CD1c-positive myeloid dendritic cell (primary cell): ENCODE measurements around the gene DNMT3A.

Source experiments
- DNase-seq: peaks from one replicate; pipeline ENCODE4 v3.0.0-alpha.2; 2016; ENCODE audit errors: extremely low spot score

DNMT3A gene

DNA sequence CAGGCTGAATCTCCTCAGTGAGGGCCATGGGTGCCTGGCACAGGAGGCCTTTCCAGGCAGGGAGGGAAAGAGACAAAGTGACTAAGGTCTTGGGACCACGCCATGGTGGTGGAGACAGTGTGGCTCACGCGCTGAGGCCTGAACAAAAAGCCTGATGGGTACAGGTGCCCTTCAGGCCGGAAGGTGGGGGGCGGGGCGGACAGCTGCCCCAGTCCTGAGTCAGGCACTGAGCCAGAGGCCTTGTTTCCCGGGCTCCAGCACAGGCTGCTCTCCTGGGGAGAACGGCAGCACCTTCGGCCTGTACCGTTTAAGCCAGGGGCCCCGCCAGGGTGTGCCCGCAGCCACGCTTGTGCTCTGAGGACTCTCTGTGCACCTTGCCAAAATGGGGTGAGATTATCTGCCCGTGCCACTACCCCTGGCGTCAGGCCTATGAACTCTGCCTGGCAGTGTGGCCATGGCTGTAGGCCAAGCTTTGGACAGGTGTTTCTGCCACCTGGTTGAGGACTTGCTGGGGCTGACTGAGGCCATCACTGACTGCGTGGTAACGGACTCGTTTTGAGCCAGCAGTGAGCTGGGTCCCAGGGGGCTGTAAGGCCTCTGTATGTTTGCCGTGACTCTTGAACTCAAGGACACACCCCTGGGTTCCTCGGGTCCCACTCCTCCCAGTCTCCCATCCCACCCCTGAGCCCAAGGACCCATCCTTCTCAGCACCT, 31.7 kb upstream of the DNMT3A start:
- no peak for DNase-seq

DNA sequence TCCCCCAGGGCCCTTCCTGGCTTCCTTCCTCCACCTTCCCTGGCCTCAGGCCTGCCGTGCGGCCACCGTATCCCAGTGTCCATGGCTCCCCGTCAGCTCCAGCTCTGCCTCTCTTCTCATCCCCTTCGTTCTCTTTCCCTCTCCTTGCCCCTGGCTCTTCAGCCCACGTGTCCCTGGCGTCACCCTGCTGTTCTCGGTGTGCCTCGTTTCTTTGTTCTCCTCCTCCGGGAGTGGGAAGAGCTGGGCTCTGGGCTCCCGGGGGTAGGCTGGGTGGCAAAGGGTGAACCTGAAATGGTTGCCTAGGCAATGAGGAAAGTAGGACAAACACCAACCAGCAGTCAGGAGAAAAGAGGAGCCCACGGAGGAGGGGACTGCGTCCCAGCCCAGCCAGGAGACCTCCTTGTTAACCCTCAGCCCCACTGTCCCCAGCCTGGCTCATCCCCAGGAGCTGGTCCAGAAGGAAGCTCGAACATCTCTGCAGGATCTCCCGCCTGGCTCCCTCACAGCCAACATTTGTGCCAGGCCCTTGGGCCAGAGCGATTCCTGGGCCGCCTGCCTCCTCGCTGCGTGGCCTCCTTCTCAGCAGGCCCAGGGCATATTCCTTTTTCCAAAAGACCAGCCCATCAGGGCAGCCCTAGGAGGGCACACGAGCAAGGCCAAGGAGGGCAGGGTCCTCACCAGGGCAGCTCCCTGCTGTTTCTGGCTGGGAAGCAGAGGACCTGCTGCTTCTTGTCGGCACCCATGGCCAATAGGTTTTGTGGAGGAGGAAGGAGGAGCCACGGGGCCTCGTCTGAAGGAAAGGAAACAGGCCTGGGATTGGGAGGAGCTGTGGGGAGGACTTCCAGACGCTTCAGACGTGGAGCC, 30.9 kb upstream of the DNMT3A start:
- no peak for DNase-seq

GRCh38 chr2:25371253-25372241, 29.8 kb upstream of the DNMT3A start:
- no peak for DNase-seq

DNA sequence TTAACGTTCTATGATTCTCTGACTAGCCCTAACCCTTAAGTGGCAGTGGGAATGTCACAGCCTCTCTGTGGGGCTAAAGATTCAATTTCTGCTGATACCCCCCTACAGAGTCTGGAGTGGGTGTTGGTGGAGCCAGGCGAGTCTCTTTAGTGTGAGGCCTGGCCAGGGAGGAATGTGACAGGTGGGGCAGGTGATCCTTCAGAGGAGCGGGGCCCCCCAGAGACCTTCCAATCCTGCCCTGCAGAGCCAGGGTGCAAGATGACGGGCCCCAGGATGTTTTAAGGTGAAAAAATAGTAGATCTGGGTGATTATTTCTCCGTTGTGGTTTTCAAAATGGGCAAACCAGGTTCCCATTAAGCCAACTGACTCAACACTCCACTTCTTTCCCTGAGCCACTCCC, 28.2 kb upstream of the DNMT3A start:
- DNase-seq: no peak

DNA sequence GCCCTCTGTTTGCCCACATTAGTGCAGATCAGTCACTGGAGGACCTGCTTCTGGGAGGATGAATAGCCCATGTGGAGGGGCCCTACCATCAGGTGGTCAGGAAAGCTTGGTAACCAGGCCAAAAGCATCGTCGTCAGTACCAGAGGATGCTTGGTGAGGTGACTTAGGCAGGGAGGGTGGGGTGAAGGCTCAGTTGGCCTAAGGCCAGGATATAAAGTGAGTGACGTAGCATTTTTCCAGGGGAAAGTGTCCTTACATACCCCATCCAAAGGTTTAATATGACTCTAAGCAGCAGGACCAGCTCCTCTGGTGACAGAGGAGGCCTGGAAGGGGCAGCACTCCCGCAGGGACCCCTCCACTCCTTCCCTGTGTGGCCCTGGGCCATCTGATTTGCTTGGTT, 27.7 kb upstream of the DNMT3A start:
- DNase-seq: no peak

DNA sequence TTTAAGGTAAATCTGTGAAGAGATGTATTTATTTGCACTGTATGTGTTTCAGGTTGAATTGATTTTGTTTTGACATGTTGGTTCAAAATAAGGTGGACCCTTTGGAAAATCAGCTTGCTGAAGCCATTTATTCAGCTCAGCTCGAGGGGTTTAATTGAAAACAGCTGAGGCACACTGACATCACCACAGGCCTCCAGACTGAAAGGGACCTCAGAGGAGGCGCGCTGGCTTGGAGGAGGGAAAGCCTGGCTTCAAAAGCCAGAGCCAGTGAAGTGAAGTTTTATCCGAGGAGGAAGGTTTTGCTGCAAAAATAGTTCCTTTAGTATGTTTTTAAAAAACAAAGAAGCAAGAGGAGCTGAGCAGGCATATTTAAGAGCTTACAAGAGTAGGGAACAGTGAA, 26.9 kb upstream of the DNMT3A start:
- no peak for DNase-seq

DNA sequence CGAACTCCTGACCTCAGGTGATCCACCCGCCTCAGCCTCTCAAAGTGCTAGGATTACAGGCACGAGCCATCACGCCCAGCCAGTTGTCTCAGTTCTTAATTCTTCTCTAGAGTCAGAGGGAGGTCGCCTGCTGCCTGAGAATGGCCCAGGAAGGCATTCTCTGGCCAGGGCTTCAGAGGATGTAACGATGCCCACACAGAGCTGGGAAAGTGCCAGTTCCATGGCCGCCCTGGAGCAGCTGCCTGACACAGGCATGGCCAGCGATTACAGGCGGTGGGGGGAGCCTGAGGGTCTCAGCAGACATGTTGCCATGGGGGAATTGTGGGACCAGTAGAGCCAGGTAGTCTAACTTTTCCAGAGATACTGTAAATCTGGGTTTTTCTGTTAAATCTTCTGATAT, 25.6 kb upstream of the DNMT3A start:
- DNase-seq: no peak

DNA sequence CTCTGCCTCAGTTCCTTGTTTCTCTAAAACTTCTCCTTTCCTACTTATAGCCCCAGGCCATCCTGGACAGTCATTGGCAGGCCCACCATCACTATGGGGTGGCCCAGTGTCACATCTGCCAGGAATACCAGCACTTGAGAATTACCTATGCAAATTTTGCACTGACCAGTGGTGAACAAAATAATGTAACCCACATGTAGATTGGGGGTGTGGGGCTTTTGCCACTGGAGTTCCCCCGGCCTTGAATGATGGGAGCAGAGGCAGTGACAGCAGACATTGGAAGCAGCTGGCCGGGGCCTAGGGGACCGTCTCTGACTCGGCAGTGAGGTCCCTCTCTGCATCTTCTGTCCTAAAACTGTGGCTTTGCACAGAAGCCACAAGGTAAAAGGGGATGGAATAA, 24.9 kb upstream of the DNMT3A start:
- no peak for DNase-seq

GRCh38 chr2:25365241-25365640, 23.5 kb upstream of the DNMT3A start:
- no peak for DNase-seq

DNA sequence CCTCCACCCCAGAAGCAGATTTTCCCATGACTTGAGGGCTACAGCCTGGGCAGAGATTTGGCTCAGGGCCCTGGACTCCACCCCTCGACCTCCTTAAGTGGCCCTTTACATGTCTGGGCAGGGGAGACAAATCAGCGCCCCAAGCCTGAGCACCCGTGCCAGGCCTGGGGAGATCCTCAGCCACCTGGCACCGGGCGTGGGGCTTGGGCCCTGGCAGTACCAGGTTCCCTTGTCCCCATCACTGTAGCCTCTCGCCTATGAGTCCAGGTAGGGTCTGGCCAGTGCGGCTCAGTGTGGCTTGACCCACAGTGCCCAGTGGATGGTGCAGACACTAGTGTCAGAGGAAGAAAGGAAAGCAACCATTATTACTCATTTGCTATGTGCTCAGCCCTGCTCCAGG, 22.0 kb upstream of the DNMT3A start:
- DNase-seq: no peak

GRCh38 chr2:25362434-25363145, 20.9 kb upstream of the DNMT3A start:
- DNase-seq: peak; percentile 87

DNA sequence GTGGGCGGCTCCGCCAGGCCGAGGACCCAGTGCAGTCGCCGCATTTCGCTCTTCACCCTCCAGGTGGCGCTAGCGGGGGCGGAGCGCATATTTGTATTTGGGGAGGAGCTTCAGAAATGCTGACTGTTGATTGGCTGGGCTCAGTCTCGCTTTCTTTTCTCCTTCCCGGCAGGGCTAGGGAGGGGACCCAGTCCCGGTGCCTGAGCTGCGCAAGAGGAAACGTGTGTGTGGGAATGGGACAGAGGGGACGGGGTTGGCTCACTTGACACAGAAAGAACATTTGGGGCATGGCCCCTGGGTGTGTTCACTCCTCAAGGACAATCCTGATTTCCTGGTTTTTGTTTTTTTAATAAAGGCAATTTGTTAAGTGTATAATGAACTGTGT, 20.3 kb upstream of the DNMT3A start:
- DNase-seq: peak; percentile 97

DNA sequence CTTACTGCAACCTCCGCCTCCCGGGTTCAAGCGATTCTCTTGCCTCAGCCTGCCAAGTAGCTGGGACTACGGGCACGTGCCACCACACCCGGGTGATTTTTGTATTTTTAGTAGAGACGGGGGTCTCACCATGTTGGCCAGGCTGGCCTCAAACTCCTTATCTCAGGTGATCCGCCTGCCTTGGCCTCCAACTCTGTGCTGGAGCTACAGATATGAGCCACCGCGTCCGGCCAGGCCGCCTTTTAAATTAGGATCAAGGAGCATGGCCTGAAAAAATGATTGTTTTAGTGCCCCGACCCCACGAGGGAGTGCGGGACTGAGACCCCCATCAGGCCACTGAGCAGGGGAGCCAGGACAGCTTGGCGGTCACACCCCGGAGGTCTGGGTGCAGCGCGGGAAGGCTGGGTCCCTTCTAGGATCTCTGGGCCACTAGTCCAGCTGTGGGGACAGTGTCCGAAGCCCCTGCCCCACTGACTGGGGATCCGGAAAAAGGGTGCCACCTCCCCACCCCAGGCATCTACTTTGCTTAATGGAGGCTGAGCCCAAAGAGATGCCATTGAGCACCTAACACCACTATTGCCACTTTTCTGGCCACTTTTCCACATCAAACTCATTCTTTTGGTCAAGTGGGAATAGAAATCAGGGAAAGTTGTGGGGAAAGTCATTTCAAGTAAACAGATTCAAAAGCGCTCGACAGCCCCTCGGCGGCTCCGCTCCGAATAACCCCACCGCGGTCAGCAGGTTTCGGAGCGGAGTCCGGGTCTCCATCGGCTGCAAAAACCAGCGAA, 19.7 kb upstream of the DNMT3A start:
- DNase-seq: no peak

GRCh38 chr2:25358836-25359235, 17.1 kb upstream of the DNMT3A start:
- DNase-seq: peak; percentile 25

DNA sequence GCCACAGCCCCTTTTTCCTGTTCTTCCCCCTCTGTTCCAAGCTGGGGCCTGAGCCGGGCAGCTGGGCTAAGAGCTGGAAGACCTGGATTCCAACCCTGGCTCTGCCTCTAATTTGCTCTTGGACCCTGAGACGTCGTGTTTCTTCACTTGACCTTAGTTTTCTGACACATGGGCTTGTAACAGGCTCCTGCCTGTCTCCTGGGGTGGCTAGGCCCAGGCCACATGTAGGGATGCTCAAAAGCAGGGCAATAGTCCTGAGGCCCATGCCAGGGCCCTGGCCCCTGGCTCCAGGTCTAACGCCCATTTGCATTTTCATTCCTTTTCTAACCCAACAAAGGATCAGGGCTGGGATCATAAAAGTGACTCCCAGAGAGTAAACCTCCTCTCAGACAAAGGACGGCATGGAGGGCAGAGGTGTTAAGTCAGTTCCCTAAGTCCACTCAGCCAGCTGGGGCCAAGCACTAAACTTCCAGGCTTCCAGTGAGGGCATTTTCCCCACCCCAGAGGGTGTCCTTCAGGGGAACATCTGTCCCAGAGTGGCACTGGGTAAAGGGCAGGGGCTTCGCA, 16.6 kb upstream of the DNMT3A start:
- no peak for DNase-seq

DNA sequence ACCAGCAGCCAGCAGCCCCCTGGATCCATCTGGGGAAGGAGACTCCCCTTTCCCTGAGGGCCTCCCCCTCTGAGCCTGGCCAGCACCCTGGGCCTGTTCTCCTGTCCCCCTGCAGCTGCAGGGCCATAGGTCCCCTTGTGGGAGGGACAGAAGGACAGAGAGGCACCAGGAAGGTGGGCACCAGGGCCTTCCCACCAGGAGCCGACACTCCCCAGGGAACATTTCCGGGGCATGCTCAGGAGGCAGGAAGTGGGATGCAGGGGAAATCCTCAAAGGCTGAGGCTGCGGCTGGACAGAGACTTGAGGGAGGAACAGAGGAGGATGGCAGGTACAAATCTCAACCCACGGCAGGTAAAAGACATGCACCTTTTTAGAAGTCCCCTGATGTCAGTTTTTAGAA, 14.4 kb upstream of the DNMT3A start:
- DNase-seq: no peak

DNA sequence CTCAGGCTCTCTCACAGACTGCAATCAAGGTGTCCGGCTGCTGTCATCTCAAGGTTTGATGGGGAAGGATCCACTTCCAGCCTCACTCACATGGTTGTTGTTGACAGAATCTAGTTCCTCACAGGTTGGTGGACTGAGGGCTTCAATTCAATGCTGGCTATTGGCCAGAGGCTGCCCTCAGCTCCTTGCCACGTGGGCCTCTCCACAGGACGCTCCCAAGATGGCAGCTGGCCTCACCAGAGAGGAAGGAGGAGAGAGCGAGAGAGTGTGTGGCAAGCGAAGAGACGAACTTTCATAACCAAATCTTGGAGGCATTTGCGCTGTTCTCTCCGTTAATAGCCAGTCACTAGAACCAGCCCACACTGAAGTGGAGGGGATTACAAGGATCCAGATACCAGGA, 13.5 kb upstream of the DNMT3A start:
- no peak for DNase-seq

- DNase-seq: no peak
Measured at GRCh38 chr2:25354116-25354515, 12.4 kb upstream of the DNMT3A start.

- DNase-seq: no peak
Measured at GRCh38 chr2:25349397-25349796, 7.7 kb upstream of the DNMT3A start.

DNA sequence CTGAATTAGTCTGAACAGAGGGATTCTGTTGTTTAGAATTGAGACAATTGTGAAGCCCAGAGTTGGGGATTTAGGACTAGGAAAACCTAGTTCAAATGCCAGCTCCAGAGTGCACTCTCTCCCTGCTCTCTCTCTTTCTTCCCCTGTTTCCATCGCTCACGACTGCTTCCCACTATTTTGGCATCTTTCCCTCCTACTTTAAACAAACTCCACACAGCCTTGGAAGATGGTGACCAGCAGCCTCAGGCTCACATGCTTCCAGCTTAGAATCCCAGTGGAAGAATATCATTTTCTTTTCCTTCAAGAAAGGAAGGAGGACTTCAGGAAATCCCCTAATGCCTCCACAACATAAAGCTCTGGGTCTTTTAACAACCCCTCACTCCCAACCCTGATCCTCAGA, 6.1 kb upstream of the DNMT3A start:
- DNase-seq: no peak
